KMS-11 (cell line): ENCODE measurements around the gene VAV2.

Source experiments
- H2AFZ ChIP-seq: fragments of 200-600 bp; sonication (generic); 2 replicates; pipeline ENCODE4 v1.6.1; 2016; ENCODE audit warnings: antibody characterized with exemption, mixed run types, low read depth
- H3K27ac ChIP-seq: fragments of 200-600 bp; sonication (generic); 2 replicates; pipeline ENCODE4 v1.6.1; 2016; ENCODE audit warnings: mild to moderate bottlenecking, mixed run types
- H3K27me3 ChIP-seq: fragments of 200-600 bp; sonication (generic); 2 replicates; pipeline ENCODE4 v1.6.1; 2017; ENCODE audit warnings: mild to moderate bottlenecking, low read depth, mixed run types, moderate library complexity; ENCODE audit not compliant: insufficient read depth
- H3K36me3 ChIP-seq: fragments of 200-600 bp; sonication (generic); 2 replicates; pipeline ENCODE4 v1.6.1; 2017; ENCODE audit warnings: mild to moderate bottlenecking, mixed run types; ENCODE audit not compliant: insufficient read depth
- H3K4me1 ChIP-seq: fragments of 200-600 bp; sonication (generic); 2 replicates; pipeline ENCODE4 v1.6.1; 2016; ENCODE audit warnings: mild to moderate bottlenecking, low read depth, mixed run types; ENCODE audit not compliant: poor library complexity, severe bottlenecking
- H3K4me2 ChIP-seq: fragments of 200-600 bp; sonication (generic); 2 replicates; pipeline ENCODE4 v1.7.0; 2016; ENCODE audit warnings: mild to moderate bottlenecking, mixed run types
- H3K4me3 ChIP-seq: fragments of 200-600 bp; sonication (generic); IDR thresholded peaks from 2 replicates; pipeline ENCODE4 v1.6.1; 2017; ENCODE audit warnings: low read depth, low read length, mixed read lengths; ENCODE audit not compliant: insufficient read depth
- H3K79me2 ChIP-seq: fragments of 200-600 bp; sonication (generic); 2 replicates; pipeline ENCODE4 v1.6.1; 2016; ENCODE audit warnings: low read depth, mixed run types; ENCODE audit not compliant: insufficient read depth
- H3K9ac ChIP-seq: fragments of 200-600 bp; sonication (generic); 2 replicates; pipeline ENCODE4 v1.6.1; 2016; ENCODE audit warnings: mild to moderate bottlenecking, mixed run types
- H4K20me1 ChIP-seq: fragments of 200-600 bp; sonication (generic); 2 replicates; pipeline ENCODE4 v1.6.1; 2016; ENCODE audit warnings: mild to moderate bottlenecking, mixed run types; ENCODE audit not compliant: insufficient read depth
- CTCF ChIP-seq: fragments of 200-600 bp; sonication (generic); conservative IDR thresholded peaks from 2 replicates; pipeline ENCODE4 v1.6.1; 2017; ENCODE audit warnings: low read depth, mild to moderate bottlenecking, antibody characterized with exemption, low read length, moderate library complexity, mixed read lengths

VAV2 gene

GRCh38 chr9:133976887-133977286 lies 15.2 kb downstream of the VAV2 start:
- Histone ChIP-seq H3K9ac (no peak overlapping the region), H3K79me2 (no peaks in the 10 kb centered on the region), H3K27ac (no peak overlapping the region), H3K4me2 (no peak overlapping the region), H3K36me3 (no peaks in the 10 kb centered on the region), H3K27me3 (no peaks in the 10 kb centered on the region), H4K20me1 (no peaks in the 10 kb centered on the region), H3K4me3 (no peak overlapping the region), H2AFZ (no peak overlapping the region), H3K4me1 (no peaks in the 10 kb centered on the region)
- TF ChIP-seq CTCF = no peak

- Histone ChIP-seq H3K79me2 (no peaks in the 10 kb centered on the region), H3K36me3 (no peaks in the 10 kb centered on the region), H3K4me1 (no peaks in the 10 kb centered on the region), H3K27ac (no peak overlapping the region), H3K4me3 (no peak overlapping the region), H3K4me2 (no peak overlapping the region), H2AFZ (no peak overlapping the region), H3K27me3 (no peaks in the 10 kb centered on the region), H4K20me1 (no peaks in the 10 kb centered on the region), H3K9ac (no peak overlapping the region)
- TF ChIP-seq CTCF = no peak
Measured at GRCh38 chr9:133976191-133976861, 15.8 kb downstream of the VAV2 start.

GRCh38 chr9:133975511-133975910 lies 16.6 kb downstream of the VAV2 start:
- Histone ChIP-seq H2AFZ (no peak overlapping the region), H3K36me3 (no peaks in the 10 kb centered on the region), H3K4me1 (no peaks in the 10 kb centered on the region), H3K79me2 (no peaks in the 10 kb centered on the region), H4K20me1 (no peaks in the 10 kb centered on the region), H3K27me3 (no peaks in the 10 kb centered on the region), H3K9ac (no peak overlapping the region), H3K4me3 (no peak overlapping the region), H3K27ac (no peak overlapping the region), H3K4me2 (no peak overlapping the region)
- TF ChIP-seq CTCF = no peak

DNA sequence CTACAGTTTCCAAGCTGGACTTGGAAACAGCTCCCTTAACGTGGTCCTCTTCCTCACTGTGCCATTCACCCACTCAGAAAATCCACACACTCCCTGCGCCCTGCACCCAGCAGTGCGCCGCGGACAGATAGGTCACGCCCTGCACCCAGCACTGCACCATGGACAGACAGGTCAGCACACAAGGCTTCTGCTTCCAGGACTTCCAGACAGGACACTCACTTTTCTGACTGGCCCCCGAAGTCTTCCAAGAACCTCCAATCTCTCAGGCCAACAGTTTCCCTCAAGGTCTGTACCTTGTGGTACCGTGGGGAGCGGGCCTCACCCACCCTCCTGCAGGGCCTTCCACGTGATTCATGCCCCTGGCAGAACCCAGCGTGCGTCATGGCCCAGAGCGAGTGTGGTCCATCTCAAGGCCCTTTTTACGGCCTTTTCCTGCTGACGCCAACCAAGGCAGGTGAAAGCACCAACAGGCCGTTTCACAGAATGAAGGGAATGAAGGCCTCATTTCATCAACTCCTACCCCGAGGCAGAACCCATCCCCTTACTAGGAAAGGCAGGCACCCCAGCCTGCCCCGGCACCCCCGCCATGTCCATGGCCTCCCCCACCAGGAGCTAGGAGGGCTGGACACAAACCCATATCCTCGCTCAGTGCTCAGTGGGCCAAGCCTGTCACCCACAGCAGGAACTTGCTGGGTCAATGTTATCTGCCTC lies 17.3 kb downstream of the VAV2 start:
- no peaks in the 10 kb centered on the region for H3K79me2 ChIP-seq

More for the DNA sequence above, 17.3 kb downstream of the VAV2 start:
- Histone ChIP-seq H3K36me3 (no peaks in the 10 kb centered on the region), H3K27ac (no peak overlapping the region), H3K9ac (no peak overlapping the region), H3K4me2 (no peak overlapping the region), H3K27me3 (no peaks in the 10 kb centered on the region), H3K4me3 (no peak overlapping the region), H4K20me1 (no peaks in the 10 kb centered on the region), H3K4me1 (no peaks in the 10 kb centered on the region), H2AFZ (no peak overlapping the region)
- TF ChIP-seq CTCF = no peak
